ENCODE data around the gene GREB1L. TPM values are rescaled to one million over a fixed set of nuclear protein-coding genes. Genes with fewer than 3 reads are reported as not detected.

GREB1L gene
- total and polyA plus RNA-seq, 10 of the 15 experiments (the other 5 are each of a cell fraction or from before 2014, with no cell fraction given), result under 0.01 to 0.11 (median 0.03) TPM; not detected in 1

DNA sequence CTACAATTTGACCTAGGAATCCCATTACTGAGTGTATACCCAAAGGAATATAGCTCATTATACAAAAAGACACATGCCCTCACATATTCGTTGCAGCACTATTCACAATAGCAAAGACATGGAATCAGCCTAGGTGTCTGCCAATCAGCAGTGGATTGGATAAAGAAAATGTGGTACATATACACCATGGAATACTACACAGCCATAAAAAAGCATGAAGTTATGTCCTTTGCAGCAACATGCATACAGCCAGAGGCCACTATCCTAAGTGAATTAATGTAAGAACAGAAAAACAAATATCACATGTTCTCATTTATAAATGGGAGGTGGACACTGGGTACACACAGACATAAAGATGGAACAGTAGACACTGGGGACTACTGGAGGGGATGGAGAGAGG, 54.0 kb downstream of the GREB1L start:
- no peak overlapping the region for H3K4me2 ChIP-seq (ENCODE audit: control insufficient read depth, insufficient read depth)
- CTCF ChIA-PET, result no interaction called here
- ATAC-seq (no peak), FAIRE-seq (no peak), DNase-seq (ENCODE audit: low read depth, low spot score) (no peak)
- H3K4me1 ChIP-seq (ENCODE audit: control insufficient read depth, insufficient read depth, low read length), result peaks cover 4% of the 10 kb centered on the region
- H3K27ac ChIP-seq (ENCODE audit: control insufficient read depth, insufficient read depth), result no peak overlapping the region
- H3K4me3 ChIP-seq, result no peak overlapping the region
- no peaks in the 10 kb centered on the region for H3K79me2 ChIP-seq (ENCODE audit: control insufficient read depth, insufficient read depth, low read length)
- POLR2A ChIA-PET, result no interaction called here
- H3K27me3 ChIP-seq (replicated peaks in 1 of 2; ENCODE audit: control insufficient read depth in 2 of 2, insufficient read depth in 2 of 2, low read length in 1 of 2), result no peaks in the 10 kb centered on the region
- no peaks in the 10 kb centered on the region for H3K36me3 ChIP-seq (ENCODE audit: control insufficient read depth in 2 of 2, insufficient read depth in 2 of 2, low read length in 1 of 2)
- no TSS peak for BruUV-seq (replicated peaks)
- SMC1A ChIA-PET (ENCODE audit: uncharacterized antibody, unreplicated experiment), result no interaction called here
- no peaks in the 10 kb centered on the region for H3K9me3 ChIP-seq (replicated peaks; ENCODE audit: control insufficient read depth, insufficient read depth, low read length)
- intact Hi-C loops (cut with micrococcal nuclease; ENCODE audit: unreplicated experiment) (no loop called here), in situ Hi-C loops (cut with MboI) (no loop called here)
- H2AFZ ChIP-seq (ENCODE audit: control insufficient read depth, low read depth, low read length), result no peak overlapping the region
- TF ChIP-seq IRF4 (IDR thresholded peaks at IDR 0.05; ENCODE audit: low read depth, low read length) (no peak), EZH2 (IDR thresholded peaks at IDR 0.05; ENCODE audit: borderline replicate concordance, control insufficient read depth, low read depth, low read length) (no peak), ESRRA (IDR thresholded peaks at IDR 0.05; ENCODE audit: low read length) (no peak), WRNIP1 (IDR thresholded peaks at IDR 0.05; ENCODE audit: borderline replicate concordance, low read depth, low read length) (no peak), JUNB (IDR thresholded peaks at IDR 0.05) (no peak), HDGF (IDR thresholded peaks at IDR 0.05) (no peak), YBX1 (IDR thresholded peaks at IDR 0.05) (no peak), ZNF274 (IDR thresholded peaks at IDR 0.05; ENCODE audit: insufficient read depth, insufficient read length) (no peak), SMARCA5 (IDR thresholded peaks at IDR 0.05) (no peak), STAT3 (IDR thresholded peaks at IDR 0.05; ENCODE audit: low read depth, low read length) (no peak), BCL11A (IDR thresholded peaks at IDR 0.05; ENCODE audit: low read depth, low read length) (no peak), CHD2 (IDR thresholded peaks at IDR 0.05; ENCODE audit: borderline replicate concordance, low read depth, low read length) (no peak), CREM (IDR thresholded peaks at IDR 0.05; ENCODE audit: low read depth) (no peak), ZNF592 (IDR thresholded peaks at IDR 0.05) (no peak)
- 0% methylated on average over 1 of the region's 1 CpG for WGBS (ENCODE audit: insufficient coverage, insufficient replicate concordance, low lambda C conversion rate, missing lambda C conversion rate)
- RAD21 ChIA-PET (ENCODE audit: unreplicated experiment), result no interaction called here
- H4K20me1 ChIP-seq (ENCODE audit: control insufficient read depth, insufficient read depth), result no peaks in the 10 kb centered on the region
- H3K9ac ChIP-seq (ENCODE audit: control insufficient read depth, insufficient read depth, low read length), result no peak overlapping the region

All from GM12878 (cell line).